GM19025 (cell line): ENCODE measurements around the gene PIGS.
"Not testable (repeated sequence)": the region's sequence is repeated elsewhere in the genome, so short reads cannot be mapped to it uniquely, and the experiment has no call there.

Experiments used
- ATAC-seq: cut with Tn5 transposase; IDR thresholded peaks from one replicate; pipeline ENCODE4 v1.9.1; 2021; ENCODE audit warnings: mild to moderate bottlenecking, low read depth, moderate library complexity; ENCODE audit not compliant: unreplicated experiment

The PIGS gene

DNA sequence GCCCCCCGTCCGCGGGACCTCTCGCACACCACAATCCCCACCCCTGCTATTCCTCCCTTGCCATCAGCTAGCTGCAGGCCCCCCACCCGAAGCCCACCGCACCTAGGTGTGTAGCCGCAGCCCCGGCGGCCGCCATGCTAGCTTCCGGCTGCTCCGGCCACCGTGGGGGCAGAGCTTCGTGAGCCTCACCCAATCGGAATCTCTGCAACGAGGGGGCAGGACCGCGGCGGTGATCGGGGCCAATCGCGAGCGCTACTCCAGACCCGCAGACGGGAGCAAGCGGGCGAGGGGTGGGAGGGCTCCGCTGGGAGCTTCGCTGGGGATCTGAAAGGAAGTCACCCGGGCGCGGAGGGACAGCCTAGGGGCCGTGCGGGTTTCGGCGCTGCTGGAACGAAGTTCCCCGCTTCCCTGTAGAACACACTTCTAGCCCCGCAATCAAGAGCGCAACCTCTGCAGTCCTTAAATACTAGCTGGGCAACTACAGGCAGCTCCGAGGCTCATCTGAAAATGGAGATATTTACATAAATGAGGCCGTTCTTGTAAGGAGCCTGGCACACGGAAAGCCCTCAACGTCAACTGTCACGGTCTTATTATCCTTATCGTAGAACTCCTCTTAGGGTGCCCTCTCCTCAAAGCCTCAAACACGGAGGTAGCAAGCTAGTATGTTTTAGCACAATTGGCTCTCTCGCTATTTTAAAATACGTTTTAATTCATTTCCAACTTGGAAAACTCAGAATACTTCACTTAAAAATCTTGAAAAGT lies at the start of gene PIGS:
PIGS (minus strand) TSS at position 164 of the 762 bp plus-strand sequence; CDS start at position 136, 28 bp downstream.
- ATAC-seq = peak; percentile 92

GRCh38 chr17:28620010-28620409 lies 48.7 kb upstream of the PIGS start:
- ATAC-seq = no peak

- ATAC-seq = no peak
These were observed 47.1 kb upstream of the PIGS start for GRCh38 chr17:28618464-28618863.

DNA sequence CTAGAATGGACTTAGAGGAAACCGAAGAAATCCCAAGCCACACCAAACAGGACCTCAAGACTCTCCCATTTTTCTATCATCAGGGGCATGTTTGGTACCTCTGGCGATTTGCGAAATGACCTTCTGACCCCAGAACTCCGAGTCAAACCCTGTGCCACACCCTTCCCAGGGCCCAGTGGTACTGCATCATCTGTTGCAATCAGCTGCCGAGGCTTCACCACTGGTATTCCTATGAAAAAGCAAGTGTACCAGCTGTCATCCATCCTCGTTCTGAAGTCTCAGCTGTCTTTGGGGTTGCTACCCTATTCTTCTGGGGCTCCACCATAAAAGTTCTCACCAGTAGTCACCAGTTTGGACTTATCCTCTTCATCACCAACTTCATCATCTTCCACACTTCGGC lies 45.0 kb upstream of the PIGS start:
- no peak for ATAC-seq

DNA sequence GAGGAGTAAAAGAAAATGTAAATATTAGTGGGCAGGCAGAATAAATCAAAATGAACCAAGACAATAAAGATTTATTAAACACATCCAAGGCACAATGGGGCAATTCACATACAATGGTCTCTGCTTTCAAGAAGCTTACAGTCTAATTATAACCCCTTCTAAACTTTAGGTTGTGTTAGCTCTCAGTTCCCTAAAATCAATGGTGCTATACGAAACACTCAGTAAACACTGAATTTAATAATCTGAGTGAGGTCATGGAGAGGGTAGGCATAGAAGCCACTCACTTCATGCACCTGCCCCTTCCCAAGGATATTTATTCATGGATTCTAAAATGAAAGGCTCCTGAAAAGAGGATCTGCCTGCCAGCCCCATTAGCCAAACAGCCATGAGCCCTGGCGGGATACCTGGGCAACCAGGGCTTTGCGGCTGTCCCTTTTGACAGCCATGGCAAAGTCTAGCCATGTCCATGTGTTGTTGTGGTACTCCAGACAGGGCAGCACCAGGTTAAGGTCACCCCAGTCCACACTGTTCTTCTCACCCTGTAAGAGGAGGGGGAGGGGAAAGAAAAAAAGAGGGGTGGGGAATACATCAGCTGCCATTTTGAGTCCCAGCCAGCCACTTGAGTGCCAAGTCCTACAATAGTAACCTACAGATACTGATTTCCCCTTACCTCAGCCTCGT lies 44.1 kb upstream of the PIGS start:
- ATAC-seq = no peak

DNA sequence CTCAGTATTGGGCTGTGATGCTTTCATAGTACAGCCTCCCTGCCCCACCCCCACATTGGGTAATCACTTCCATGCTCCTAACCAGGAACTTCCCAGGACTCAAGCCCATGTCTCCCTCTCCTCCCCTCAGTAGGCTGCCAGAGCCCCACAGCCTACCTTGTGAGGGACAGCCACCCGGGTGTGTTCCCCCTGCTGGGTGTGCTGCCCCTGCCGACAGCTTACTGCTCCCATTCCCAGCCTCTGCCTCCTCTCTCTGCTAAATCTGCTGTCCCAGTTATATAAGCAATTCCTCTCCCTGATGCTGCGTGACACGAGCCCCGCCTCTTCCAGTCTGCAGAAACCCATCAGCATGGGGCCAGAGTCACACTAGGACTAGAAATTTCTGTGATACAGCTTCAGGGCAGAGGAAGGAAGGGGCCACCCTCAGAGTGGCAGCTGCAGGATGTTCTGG lies 42.6 kb upstream of the PIGS start, which contains the start of gene RSKR:
RSKR (minus strand) TSS at position 255 of the 451 bp plus-strand sequence; CDS start at position 231, 24 bp downstream.
- ATAC-seq = no peak

DNA sequence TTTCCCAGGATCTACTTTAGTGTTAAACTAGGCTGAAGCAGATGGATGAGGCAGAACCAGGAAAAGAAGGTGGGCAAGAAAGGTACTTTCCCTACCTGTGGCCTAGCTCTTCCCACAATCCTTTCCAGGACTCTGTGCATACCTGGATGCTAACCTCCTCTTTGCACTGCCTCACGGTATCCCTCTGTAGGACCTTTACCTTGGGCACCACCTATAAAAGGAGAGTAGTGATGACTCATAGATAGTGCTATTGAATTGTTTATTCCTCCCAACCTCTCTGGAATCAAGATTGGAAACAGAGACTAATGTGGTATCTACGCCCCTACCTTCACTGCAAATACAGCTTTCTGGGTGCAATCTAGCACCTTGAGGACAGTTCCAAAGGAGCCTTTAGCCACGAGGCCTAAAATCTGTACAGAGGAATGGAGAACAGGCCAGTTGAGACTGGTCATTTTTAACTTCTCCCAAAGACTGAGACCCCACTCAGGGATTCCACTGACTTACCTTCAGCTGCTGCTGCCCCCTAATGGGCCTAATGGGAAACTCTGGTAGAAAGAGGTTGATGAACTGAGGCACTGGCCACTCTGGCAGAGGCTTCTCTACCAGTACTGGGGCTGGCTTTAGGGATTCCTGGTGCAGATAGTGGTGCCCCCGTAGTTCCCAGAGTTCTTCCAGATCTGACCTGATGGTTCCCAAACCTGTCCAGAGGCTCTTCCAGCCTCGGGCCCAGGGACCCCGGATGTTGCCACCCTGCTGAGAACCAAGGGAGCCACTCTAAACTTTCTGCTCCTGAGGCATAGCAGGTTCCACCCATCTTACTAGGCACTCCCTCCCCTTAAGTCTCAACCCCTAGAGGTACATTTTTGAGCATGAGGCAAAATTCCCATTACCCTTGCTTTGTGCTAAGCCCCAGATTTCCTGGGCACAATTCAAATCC lies 41.9 kb upstream of the PIGS start:
- ATAC-seq = no peak

GRCh38 chr17:28612531-28612930 lies 41.2 kb upstream of the PIGS start:
- ATAC-seq = no peak

GRCh38 chr17:28610376-28610775 lies 39.1 kb upstream of the PIGS start:
- no peak for ATAC-seq

GRCh38 chr17:28604031-28604430 lies 32.7 kb upstream of the PIGS start:
- ATAC-seq = not testable (repeated sequence)

DNA sequence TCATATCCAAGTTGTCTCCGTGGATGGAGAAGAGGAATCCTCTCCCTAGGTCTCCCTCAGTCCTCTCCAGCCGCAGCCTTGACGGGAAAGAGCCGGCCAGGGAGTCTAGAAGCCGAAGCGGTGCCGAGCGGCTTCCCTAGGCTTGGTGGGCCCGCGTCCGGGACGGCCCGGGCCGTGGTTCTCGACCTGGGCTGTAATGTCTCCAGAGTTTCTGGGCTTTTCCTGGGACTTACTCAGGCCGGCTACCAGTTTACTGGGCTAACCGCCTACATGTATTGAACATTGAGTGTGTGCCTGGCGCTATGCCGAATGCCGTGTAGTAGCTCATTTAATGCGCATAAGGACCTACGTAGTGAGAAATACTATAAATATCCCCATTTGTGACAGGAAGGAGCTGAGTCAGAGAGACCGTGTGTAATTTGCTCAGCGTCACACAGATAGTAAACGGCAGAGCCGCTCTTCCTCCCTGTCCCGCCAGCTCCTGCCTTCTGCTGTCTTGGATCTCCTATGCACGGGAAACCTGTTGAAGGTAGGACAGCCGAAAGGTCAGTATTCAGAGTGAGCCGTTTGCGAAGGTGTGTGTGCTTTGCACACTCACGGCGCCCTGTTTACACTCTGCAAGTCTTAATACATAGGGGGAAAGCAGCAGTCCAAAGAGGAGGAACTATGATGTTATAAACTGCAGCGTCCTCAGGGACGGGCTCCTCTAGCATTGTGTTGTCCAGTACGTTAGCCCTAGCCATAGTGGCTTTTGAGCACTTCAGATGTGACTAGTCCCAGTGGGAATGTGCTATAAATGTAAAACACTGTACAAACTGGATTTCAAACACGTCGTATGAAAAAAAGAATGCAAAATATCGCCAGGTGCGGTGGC lies 28.2 kb upstream of the PIGS start:
- peak; percentile 33 for ATAC-seq

- peak; percentile 81 for ATAC-seq
These were observed 27.5 kb upstream of the PIGS start, which contains the start of gene SPAG5 for GRCh38 chr17:28598799-28599310. SPAG5 (minus strand) TSS chr17:28599025; CDS start chr17:28598946, 79 bp downstream.

GRCh38 chr17:28598389-28598788 lies 27.1 kb upstream of the PIGS start:
- ATAC-seq = no peak

DNA sequence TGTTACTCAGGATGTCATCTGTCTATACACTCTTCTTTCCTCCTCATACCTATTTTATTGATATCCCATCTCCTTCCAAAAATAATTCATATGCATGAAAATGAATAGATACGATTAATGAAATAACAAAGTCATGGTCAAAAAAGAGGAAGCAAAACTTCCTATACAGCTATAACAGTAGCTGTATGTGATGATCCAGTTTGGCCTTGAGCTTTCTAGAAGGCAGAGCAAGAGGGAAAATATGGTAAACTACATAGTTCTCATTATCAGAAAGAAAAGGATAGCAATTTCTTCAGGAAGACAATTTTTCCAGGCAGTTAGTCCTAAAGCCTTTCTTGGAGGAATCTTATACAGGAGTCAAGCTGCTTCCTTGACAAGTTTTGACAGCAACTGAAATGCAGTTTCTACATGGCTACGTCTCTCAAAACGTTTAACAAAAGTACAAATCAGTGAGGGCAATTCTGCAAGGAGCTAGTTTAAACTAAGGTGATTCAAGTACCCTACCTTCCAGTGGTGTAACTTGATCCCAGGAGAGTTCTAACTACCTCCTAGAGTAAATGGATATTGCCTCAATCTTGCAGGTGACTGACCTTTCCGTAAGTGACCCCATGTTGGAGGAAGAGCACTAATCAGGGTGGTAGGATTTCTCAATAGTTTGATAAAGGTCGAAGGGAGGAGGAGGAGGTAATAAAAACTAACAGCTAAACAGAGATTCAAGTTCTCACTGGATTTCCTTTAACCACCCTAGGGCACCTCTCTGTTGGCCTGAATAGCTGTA lies 26.5 kb upstream of the PIGS start:
- no peak for ATAC-seq

DNA sequence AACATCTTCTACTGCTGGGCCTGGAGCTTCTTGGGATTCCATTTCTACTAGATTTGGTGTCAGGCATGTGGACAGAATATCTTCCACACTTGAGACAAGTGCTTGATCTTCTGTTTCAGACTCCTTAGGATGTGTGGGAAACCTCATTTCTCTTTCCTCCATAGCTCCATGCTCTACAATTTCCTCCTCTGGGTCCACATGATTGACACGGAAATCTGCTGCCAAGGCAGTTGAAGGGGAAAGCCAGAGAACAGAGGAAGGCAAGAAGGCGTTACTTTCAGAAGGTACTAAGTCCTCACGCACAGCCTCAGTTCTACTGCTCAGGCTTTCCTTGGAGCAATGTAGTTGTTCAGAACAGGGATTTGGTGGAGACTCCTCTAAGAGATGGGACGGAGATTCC lies 20.9 kb upstream of the PIGS start:
- no peak for ATAC-seq

- ATAC-seq = no peak
These were observed 14.5 kb upstream of the PIGS start for GRCh38 chr17:28585851-28586250.

DNA sequence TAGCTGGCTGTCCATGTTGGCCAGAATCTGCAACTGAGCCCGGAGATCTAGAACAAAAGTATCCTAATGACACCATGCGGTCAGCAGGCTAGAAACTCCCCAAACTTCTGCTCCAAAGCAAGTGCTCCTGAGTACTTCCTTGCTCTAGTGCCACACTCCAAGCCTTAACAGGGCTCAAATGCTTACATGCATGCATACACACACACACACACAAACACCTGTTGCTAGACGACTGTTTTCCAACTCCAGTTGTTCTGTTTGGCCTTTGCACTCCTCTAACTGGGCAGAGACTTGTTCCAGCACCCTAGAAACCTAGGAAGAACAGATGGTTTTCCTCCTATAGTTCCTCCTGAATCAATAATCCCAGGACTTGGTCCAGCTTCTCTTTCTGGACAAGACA lies 13.1 kb upstream of the PIGS start:
- ATAC-seq = no peak

- no peak for ATAC-seq
These were observed 11.2 kb upstream of the PIGS start for GRCh38 chr17:28582513-28582912.

DNA sequence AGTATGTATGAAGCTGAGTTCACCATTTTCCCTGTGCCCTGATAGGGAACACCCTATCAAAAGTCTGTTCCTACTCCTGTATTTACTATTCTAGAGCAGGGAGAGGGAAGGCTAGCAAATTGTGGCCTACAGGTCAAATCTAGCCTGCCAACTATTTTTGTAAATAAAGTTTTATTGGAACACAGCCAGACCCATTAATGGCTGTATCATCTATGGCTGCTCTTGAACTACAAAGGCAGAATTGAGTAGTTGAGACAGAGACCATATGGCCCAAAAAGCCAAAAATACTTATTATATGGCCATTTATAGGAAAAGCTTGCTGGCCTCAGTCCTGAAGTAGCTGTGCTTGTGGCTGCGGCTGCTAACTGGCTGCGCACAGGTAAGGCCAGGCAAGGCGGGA lies 9.6 kb upstream of the PIGS start:
- no peak for ATAC-seq
